NCI-H2081 treated with DMSO at 0.1 percent for 48 hours (cell line): ENCODE results near the gene PDE7B.
"Not testable (repeated sequence)": the region's sequence is repeated elsewhere in the genome, so short reads cannot be mapped to it uniquely, and the experiment has no call there.

ENCODE experiments used
- DNase-seq: peaks from one replicate; lab custom pipeline; 2025; lab: John Stamatoyannopoulos, UW

PDE7B gene

GRCh38 chr6:136111831-136112230 lies 260.3 kb downstream of the PDE7B start:
- DNase-seq: no peak

GRCh38 chr6:136112262-136112661 lies 260.8 kb downstream of the PDE7B start:
- DNase-seq: no peak

- DNase-seq: peak; percentile 88
Observed at GRCh38 chr6:136113736-136114173, 262.3 kb downstream of the PDE7B start.

GRCh38 chr6:136114661-136115060 lies 263.2 kb downstream of the PDE7B start:
- peak; percentile 5 for DNase-seq

- DNase-seq: no peak
Observed at GRCh38 chr6:136115941-136116340, 264.4 kb downstream of the PDE7B start.

- no peak for DNase-seq
Observed at GRCh38 chr6:136117081-136117480, 265.6 kb downstream of the PDE7B start.

- no peak for DNase-seq
Observed at GRCh38 chr6:136118787-136119186, 267.3 kb downstream of the PDE7B start.

- DNase-seq: no peak
Observed at GRCh38 chr6:136123468-136123867, 272.0 kb downstream of the PDE7B start.

- DNase-seq: no peak
Observed at GRCh38 chr6:136125585-136125984, 274.1 kb downstream of the PDE7B start.

GRCh38 chr6:136127873-136128272 lies 276.4 kb downstream of the PDE7B start:
- no peak for DNase-seq

GRCh38 chr6:136129365-136129764 lies 277.9 kb downstream of the PDE7B start:
- DNase-seq: no peak

GRCh38 chr6:136134268-136134667 lies 282.8 kb downstream of the PDE7B start:
- DNase-seq: no peak

GRCh38 chr6:136134751-136135150 lies 283.2 kb downstream of the PDE7B start:
- no peak for DNase-seq

- no peak for DNase-seq
Observed at GRCh38 chr6:136136274-136136673, 284.8 kb downstream of the PDE7B start.

GRCh38 chr6:136137008-136137692 lies 285.6 kb downstream of the PDE7B start:
- no peak for DNase-seq

- no peak for DNase-seq
Observed at GRCh38 chr6:136137739-136138402, 286.4 kb downstream of the PDE7B start.

GRCh38 chr6:136139111-136139510 lies 287.6 kb downstream of the PDE7B start:
- not testable (repeated sequence) for DNase-seq

GRCh38 chr6:136144251-136145023 lies 292.9 kb downstream of the PDE7B start:
- no peak for DNase-seq

GRCh38 chr6:136146130-136146529 lies 294.6 kb downstream of the PDE7B start:
- DNase-seq: no peak

GRCh38 chr6:136147342-136147741 lies 295.8 kb downstream of the PDE7B start:
- DNase-seq: no peak

- DNase-seq: no peak
Observed at GRCh38 chr6:136148051-136148450, 296.6 kb downstream of the PDE7B start.

- no peak for DNase-seq
Observed at GRCh38 chr6:136148523-136148922, 297.0 kb downstream of the PDE7B start.

- DNase-seq: no peak
Observed at GRCh38 chr6:136149311-136149710, 297.8 kb downstream of the PDE7B start.
